Measurements from ENCODE around the gene KLHL29. TPM values are rescaled to one million over a fixed set of nuclear protein-coding genes. Genes with fewer than 3 reads are reported as not detected.

Gene KLHL29
- total and polyA plus RNA-seq, 2 experiments from 2014 or later = 1.5 to 6.5 TPM

DNA sequence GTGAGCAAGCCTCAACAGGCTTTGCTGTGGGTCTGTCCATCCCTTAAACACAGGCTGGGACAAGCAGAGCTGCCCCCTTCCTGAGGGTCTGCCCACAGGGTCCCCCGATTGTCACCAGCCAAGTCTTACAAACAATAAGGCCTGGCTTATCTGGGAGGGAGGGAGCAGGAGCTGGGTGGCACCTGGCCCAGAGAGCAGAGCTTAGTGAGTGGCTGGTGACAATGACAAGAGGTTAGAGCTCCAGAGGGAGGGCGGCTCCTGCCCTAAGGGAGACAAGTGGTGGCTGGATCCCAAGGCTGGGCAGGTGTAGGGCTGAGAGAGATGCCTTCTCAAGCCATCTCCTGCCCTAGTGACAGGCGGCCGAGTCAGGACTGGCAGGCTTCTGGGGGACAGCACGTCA lies 125.5 kb downstream of the KLHL29 start:
- Histone ChIP-seq H3K27ac (ENCODE audit: low read depth) (no peak overlapping the region), H3K4me3 (no peak overlapping the region), H3K9me2 (ENCODE audit: insufficient read depth) (peaks cover 9% of the 10 kb centered on the region; the same call in 1 of the 2 replicates), H3K4me1 (ENCODE audit: insufficient read depth) (no peaks in the 10 kb centered on the region), H2AFZ (no peak overlapping the region), H3F3A (replicated peaks; ENCODE audit: low read depth) (no peaks in the 10 kb centered on the region), H3K79me2 (replicated peaks; ENCODE audit: insufficient read depth) (no peaks in the 10 kb centered on the region), H3K27me3 (ENCODE audit: insufficient read depth) (no peaks in the 10 kb centered on the region), H3K36me3 (ENCODE audit: insufficient read depth) (no peaks in the 10 kb centered on the region), H4K20me1 (replicated peaks; ENCODE audit: insufficient read depth) (no peaks in the 10 kb centered on the region), H3K4me2 (no peak overlapping the region)
- H3K27me3 Mint-ChIP-seq (ENCODE audit: insufficient read depth, low read depth, poor library complexity) = peaks cover 2% of the 10 kb centered on the region
- no peaks in the 10 kb centered on the region for H3K9me3 Mint-ChIP-seq
- TF ChIP-seq STAT1 (IDR thresholded peaks at IDR 0.05; ENCODE audit: unreplicated experiment) (no peak), EZH2phosphoT487 (IDR thresholded peaks at IDR 0.05; ENCODE audit: unreplicated experiment) (no peak), ZNF331 (CRISPR knock-in tag; IDR thresholded peaks at IDR 0.05; ENCODE audit: low read depth) (no peak), CREB1 (CRISPR knock-in tag; IDR thresholded peaks at IDR 0.05; ENCODE audit: low read depth) (no peak), ZNF114 (CRISPR knock-in tag; IDR thresholded peaks at IDR 0.05) (no peak), NANOG (IDR thresholded peaks at IDR 0.05; ENCODE audit: borderline replicate concordance) (no peak), EZH2 (IDR thresholded peaks at IDR 0.05; ENCODE audit: low read depth, unreplicated experiment) (no peak), POLR2AphosphoS5 (IDR thresholded peaks at IDR 0.05; ENCODE audit: low read depth) (no peak), JUNB (IDR thresholded peaks at IDR 0.05; ENCODE audit: unreplicated experiment) (no peak)
- TF ChIP-seq, protein P1, sequence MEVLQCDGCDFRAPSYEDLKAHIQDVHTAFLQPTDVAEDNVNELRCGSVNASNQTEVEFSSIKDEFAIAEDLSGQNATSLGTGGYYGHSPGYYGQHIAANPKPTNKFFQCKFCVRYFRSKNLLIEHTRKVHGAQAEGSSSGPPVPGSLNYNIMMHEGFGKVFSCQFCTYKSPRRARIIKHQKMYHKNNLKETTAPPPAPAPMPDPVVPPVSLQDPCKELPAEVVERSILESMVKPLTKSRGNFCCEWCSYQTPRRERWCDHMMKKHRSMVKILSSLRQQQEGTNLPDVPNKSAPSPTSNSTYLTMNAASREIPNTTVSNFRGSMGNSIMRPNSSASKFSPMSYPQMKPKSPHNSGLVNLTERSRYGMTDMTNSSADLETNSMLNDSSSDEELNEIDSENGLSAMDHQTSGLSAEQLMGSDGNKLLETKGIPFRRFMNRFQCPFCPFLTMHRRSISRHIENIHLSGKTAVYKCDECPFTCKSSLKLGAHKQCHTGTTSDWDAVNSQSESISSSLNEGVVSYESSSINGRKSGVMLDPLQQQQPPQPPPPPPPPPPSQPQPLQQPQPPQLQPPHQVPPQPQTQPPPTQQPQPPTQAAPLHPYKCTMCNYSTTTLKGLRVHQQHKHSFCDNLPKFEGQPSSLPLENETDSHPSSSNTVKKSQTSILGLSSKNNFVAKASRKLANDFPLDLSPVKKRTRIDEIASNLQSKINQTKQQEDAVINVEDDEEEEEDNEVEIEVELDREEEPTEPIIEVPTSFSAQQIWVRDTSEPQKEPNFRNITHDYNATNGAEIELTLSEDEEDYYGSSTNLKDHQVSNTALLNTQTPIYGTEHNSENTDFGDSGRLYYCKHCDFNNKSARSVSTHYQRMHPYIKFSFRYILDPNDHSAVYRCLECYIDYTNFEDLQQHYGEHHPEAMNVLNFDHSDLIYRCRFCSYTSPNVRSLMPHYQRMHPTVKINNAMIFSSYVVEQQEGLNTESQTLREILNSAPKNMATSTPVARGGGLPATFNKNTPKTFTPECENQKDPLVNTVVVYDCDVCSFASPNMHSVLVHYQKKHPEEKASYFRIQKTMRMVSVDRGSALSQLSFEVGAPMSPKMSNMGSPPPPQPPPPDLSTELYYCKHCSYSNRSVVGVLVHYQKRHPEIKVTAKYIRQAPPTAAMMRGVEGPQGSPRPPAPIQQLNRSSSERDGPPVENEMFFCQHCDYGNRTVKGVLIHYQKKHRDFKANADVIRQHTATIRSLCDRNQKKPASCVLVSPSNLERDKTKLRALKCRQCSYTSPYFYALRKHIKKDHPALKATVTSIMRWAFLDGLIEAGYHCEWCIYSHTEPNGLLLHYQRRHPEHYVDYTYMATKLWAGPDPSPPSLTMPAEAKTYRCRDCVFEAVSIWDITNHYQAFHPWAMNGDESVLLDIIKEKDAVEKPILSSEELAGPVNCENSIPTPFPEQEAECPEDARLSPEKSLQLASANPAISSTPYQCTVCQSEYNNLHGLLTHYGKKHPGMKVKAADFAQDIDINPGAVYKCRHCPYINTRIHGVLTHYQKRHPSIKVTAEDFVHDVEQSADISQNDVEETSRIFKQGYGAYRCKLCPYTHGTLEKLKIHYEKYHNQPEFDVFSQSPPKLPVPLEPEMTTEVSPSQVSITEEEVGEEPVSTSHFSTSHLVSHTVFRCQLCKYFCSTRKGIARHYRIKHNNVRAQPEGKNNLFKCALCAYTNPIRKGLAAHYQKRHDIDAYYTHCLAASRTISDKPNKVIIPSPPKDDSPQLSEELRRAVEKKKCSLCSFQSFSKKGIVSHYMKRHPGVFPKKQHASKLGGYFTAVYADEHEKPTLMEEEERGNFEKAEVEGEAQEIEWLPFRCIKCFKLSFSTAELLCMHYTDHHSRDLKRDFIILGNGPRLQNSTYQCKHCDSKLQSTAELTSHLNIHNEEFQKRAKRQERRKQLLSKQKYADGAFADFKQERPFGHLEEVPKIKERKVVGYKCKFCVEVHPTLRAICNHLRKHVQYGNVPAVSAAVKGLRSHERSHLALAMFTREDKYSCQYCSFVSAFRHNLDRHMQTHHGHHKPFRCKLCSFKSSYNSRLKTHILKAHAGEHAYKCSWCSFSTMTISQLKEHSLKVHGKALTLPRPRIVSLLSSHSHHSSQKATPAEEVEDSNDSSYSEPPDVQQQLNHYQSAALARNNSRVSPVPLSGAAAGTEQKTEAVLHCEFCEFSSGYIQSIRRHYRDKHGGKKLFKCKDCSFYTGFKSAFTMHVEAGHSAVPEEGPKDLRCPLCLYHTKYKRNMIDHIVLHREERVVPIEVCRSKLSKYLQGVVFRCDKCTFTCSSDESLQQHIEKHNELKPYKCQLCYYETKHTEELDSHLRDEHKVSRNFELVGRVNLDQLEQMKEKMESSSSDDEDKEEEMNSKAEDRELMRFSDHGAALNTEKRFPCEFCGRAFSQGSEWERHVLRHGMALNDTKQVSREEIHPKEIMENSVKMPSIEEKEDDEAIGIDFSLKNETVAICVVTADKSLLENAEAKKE (CRISPR knock-in tag; IDR thresholded peaks at IDR 0.05) = no peak
- TF ChIP-seq, protein P2, sequence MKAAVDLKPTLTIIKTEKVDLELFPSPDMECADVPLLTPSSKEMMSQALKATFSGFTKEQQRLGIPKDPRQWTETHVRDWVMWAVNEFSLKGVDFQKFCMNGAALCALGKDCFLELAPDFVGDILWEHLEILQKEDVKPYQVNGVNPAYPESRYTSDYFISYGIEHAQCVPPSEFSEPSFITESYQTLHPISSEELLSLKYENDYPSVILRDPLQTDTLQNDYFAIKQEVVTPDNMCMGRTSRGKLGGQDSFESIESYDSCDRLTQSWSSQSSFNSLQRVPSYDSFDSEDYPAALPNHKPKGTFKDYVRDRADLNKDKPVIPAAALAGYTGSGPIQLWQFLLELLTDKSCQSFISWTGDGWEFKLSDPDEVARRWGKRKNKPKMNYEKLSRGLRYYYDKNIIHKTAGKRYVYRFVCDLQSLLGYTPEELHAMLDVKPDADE (IDR thresholded peaks at IDR 0.05) = no peak
- TF ChIP-seq, protein P3, sequence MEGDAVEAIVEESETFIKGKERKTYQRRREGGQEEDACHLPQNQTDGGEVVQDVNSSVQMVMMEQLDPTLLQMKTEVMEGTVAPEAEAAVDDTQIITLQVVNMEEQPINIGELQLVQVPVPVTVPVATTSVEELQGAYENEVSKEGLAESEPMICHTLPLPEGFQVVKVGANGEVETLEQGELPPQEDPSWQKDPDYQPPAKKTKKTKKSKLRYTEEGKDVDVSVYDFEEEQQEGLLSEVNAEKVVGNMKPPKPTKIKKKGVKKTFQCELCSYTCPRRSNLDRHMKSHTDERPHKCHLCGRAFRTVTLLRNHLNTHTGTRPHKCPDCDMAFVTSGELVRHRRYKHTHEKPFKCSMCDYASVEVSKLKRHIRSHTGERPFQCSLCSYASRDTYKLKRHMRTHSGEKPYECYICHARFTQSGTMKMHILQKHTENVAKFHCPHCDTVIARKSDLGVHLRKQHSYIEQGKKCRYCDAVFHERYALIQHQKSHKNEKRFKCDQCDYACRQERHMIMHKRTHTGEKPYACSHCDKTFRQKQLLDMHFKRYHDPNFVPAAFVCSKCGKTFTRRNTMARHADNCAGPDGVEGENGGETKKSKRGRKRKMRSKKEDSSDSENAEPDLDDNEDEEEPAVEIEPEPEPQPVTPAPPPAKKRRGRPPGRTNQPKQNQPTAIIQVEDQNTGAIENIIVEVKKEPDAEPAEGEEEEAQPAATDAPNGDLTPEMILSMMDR (conservative IDR thresholded peaks at IDR 0.05; ENCODE audit: low read depth in 2 of 2) = no peak
- TF ChIP-seq, protein P4, sequence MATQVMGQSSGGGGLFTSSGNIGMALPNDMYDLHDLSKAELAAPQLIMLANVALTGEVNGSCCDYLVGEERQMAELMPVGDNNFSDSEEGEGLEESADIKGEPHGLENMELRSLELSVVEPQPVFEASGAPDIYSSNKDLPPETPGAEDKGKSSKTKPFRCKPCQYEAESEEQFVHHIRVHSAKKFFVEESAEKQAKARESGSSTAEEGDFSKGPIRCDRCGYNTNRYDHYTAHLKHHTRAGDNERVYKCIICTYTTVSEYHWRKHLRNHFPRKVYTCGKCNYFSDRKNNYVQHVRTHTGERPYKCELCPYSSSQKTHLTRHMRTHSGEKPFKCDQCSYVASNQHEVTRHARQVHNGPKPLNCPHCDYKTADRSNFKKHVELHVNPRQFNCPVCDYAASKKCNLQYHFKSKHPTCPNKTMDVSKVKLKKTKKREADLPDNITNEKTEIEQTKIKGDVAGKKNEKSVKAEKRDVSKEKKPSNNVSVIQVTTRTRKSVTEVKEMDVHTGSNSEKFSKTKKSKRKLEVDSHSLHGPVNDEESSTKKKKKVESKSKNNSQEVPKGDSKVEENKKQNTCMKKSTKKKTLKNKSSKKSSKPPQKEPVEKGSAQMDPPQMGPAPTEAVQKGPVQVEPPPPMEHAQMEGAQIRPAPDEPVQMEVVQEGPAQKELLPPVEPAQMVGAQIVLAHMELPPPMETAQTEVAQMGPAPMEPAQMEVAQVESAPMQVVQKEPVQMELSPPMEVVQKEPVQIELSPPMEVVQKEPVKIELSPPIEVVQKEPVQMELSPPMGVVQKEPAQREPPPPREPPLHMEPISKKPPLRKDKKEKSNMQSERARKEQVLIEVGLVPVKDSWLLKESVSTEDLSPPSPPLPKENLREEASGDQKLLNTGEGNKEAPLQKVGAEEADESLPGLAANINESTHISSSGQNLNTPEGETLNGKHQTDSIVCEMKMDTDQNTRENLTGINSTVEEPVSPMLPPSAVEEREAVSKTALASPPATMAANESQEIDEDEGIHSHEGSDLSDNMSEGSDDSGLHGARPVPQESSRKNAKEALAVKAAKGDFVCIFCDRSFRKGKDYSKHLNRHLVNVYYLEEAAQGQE (IDR thresholded peaks at IDR 0.05; ENCODE audit: unreplicated experiment) = no peak
- DNase-seq (ENCODE audit: low spot score) (no peak), ATAC-seq (no peak)
- H3K4me1 Mint-ChIP-seq = no peaks in the 10 kb centered on the region
- no peak overlapping the region for H3K4me3 Mint-ChIP-seq
- no peaks in the 10 kb centered on the region for H3K36me3 Mint-ChIP-seq (ENCODE audit: low read depth)
- H3K27ac Mint-ChIP-seq = no peak overlapping the region
